Activated T-cell treated with anti-CD3 and anti-CD28 coated beads, Interleukin-2, amount 50 U/mL, for 1 hour (primary cell): ENCODE results near the gene POSTN.
"Not testable (repeated sequence)": the region's sequence is repeated elsewhere in the genome, so short reads cannot be mapped to it uniquely, and the experiment has no call there.

ENCODE experiments used
- DNase-seq: peaks from one replicate; pipeline ENCODE4 v3.0.0-alpha.2; 2020

POSTN gene

GRCh38 chr13:37596805-37597204, 1.8 kb downstream of the POSTN start:
- DNase-seq = no peak

GRCh38 chr13:37595162-37595561, 3.4 kb downstream of the POSTN start:
- DNase-seq = no peak

- DNase-seq = no peak
These were observed 4.0 kb downstream of the POSTN start for GRCh38 chr13:37594550-37594949.

GRCh38 chr13:37589381-37589780, 9.2 kb downstream of the POSTN start:
- not testable (repeated sequence) for DNase-seq

- DNase-seq = no peak
These were observed 11.3 kb downstream of the POSTN start for GRCh38 chr13:37587236-37587635.

- DNase-seq = no peak
These were observed 12.4 kb downstream of the POSTN start for GRCh38 chr13:37586164-37586563.

- no peak for DNase-seq
These were observed 13.0 kb downstream of the POSTN start for GRCh38 chr13:37585541-37585940.

GRCh38 chr13:37576601-37577000, 22.0 kb downstream of the POSTN start:
- DNase-seq = no peak

GRCh38 chr13:37565425-37565824, 33.1 kb downstream of the POSTN start:
- DNase-seq = no peak

GRCh38 chr13:37561031-37561430, 37.5 kb downstream of the POSTN start:
- no peak for DNase-seq

GRCh38 chr13:37560526-37560925, 38.0 kb downstream of the POSTN start:
- no peak for DNase-seq

DNA sequence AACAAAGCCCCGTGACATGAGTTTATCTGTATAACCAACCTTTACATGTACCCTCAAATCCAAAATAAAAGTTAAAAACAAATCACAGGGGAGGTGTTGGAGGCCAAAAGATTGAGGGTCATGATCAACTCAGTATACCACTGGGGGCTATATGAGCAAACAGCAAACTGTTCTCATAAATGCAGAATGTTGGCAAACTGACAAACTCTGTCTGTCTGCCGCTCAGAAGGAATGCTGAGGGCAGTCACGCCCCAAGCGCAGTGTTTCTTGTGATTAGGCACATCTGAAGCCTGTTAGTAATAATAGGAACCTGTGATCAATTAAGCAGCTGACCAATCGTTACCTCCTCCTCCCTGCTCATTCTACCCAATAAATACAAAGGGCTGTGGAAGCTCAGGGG, 39.8 kb downstream of the POSTN start:
- not testable (repeated sequence) for DNase-seq

GRCh38 chr13:37546087-37546486, 52.5 kb downstream of the POSTN start:
- no peak for DNase-seq

- no peak for DNase-seq
These were observed 53.6 kb downstream of the POSTN start for GRCh38 chr13:37544995-37545394.

GRCh38 chr13:37539976-37540605, 58.5 kb downstream of the POSTN start:
- DNase-seq = no peak

GRCh38 chr13:37539170-37539569, 59.4 kb downstream of the POSTN start:
- no peak for DNase-seq

GRCh38 chr13:37535501-37535900, 63.1 kb downstream of the POSTN start:
- DNase-seq = no peak

GRCh38 chr13:37534676-37535075, 63.9 kb downstream of the POSTN start:
- no peak for DNase-seq

DNA sequence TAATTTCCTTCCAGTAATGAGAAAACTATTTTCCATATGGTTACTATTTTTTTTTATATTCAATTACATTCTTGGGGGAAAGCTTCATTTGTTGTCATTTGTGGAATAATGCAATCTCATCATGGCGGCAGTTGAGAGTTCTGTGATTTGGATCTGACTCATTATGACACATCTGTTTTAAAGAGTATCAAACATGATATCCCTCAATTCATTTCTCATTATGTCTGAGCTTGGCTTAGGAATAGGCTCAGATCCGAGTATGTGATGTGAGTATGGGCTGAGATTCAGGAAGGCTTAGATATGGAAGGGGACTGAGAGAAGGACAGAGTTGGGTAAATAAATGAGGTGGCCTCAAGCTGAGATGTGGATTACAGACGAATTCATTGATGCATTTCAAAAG, 64.4 kb downstream of the POSTN start:
- DNase-seq = no peak

DNA sequence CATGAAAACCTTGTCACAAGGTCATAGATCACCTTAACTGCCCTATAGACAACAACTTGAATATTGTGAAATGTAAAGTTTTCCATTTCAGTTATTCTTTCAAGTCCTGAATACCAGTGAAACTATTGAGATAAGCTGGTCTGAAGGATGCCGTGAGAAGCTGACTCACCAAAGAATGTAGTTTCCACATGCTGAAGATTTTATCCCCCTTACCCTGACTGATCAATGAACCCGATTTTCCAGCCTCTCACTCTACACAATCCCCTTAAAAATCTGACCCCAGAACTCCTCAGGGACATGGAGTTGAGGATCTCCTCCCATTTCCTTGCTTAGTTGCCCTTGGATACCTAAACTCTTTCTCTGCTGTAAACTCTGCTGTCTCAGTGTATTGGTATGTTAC, 67.5 kb downstream of the POSTN start:
- DNase-seq = no peak

DNA sequence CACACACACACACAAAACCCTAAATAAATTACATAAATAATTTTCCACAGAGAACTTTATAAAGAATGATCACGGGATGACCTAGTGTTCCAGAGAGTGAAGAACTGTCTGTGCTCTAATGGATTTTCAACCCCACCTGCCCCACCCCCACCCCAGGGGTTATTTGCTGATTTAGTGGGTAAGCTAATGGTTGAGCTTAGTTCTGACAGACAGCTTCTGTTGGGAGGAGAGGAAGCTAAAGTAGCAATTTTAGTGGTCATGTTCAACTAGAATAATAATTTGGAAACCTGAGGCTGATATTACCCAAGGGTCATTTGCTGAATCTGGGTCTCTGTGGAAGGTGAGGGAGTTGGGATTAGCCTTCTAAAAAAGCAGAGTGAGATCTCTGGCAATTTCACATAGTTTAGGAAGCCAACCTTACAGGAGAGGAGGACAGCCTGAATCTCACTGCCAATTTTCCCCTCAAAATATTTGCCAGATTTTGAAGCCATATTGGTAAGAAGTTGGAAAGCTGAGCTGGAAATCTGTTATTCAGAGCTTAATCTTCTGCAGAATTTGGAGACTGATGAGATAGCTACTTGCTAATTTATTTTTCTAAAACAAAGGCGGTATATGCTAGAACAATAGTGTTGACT, 68.7 kb downstream of the POSTN start:
- no peak for DNase-seq

GRCh38 chr13:37526710-37527473, 71.7 kb downstream of the POSTN start:
- DNase-seq = no peak

- DNase-seq = no peak
These were observed 83.3 kb downstream of the POSTN start for GRCh38 chr13:37515226-37515625.
